TTC549 (cell line): Measurements from ENCODE around the gene AADACL4.

Experiments used
- FAIRE-seq: peaks from 2 replicates; lab custom pipeline; 2012; peaks lifted over from hg19 to GRCh38; lab: Jason Lieb, UNC

The AADACL4 gene

GRCh38 chr1:12643785-12644184, at the start of gene AADACL4:
TSS of gene AADACL4 (plus strand) at chr1:12644085. CDS start at chr1:12644547, 462 bp downstream.
- FAIRE-seq: no peak

GRCh38 chr1:12594490-12594889, 49.4 kb upstream of the AADACL4 start:
- FAIRE-seq: no peak

DNA sequence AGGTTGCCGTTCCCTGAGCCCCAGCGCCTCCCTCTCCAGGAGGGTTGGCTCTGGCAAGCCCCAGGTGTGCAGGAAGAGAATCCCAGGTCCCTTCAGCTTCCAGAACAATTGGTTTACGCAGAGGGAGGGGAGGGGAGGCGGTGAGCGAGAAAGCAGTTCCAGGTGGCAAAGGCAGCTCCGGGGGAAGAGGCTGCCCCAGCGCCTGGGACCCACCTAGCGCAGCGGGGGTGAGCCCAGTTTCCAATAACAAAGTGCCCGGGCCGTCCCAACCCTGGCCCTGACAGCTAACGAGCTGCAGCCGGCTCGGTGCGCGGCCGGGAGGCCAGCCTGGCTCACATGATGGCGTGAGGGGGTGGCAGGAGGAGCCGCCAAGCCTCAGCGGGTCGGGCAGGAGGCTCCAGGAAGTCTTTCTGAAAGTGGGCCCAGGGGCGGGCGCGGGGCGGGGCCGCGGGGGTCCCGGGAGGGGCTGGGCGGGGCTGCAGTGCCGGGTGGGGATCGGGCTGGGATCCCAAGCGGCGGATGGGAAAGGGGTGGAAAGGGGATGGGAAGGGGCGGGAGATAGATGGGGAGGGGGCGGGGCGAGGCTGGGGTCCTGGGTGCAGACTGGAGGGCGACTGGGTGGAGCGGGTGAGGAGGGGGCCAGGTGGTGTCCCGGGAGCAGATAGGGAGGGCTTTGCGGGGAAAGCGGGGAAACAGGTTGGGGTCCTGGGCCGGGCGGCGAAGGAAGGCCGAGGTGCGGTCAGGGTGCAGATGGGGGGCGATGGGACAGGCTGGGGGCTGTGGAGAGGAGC, 48.7 kb upstream of the AADACL4 start:
- FAIRE-seq: no peak

DNA sequence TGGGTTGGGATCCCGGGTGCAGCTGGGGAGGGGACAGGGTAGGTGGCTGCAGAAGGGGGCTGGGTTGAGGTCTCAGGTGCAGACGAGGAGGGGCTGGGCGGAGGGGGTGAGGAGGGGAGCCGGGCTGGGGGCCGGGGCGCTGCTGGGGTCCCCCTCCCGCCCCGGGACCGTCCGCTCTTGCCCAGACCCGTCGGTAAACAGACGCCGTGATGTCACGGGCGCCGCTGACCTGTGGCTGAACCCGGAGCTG, 48.2 kb upstream of the AADACL4 start:
- FAIRE-seq: no peak

- FAIRE-seq: no peak
These were observed 47.7 kb upstream of the AADACL4 start for GRCh38 chr1:12596007-12596821.

GRCh38 chr1:12597792-12598191, 46.1 kb upstream of the AADACL4 start:
- no peak for FAIRE-seq

DNA sequence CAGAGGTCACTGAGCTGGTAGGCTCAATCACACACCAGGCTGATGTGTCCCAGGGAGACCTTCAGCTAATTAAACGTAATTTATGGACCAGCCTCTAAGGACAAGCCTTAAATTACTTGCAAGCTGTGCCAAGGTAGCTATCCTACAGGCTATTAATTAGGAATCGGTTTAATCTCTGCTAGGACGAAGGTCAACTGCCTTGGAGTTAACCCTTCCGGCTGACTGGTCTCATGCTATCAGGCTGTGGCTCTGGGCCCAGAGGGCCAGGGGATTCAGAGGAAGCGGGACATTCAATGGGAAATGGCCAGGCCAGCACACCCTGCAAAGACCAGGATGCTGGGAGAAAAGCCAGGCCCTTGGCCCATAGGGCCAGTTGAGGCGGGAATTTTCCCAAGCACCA, 44.9 kb upstream of the AADACL4 start:
- FAIRE-seq: no peak

GRCh38 chr1:12599657-12600056, 44.2 kb upstream of the AADACL4 start:
- FAIRE-seq: no peak

- FAIRE-seq: no peak
These were observed 43.5 kb upstream of the AADACL4 start for GRCh38 chr1:12600335-12600734.

DNA sequence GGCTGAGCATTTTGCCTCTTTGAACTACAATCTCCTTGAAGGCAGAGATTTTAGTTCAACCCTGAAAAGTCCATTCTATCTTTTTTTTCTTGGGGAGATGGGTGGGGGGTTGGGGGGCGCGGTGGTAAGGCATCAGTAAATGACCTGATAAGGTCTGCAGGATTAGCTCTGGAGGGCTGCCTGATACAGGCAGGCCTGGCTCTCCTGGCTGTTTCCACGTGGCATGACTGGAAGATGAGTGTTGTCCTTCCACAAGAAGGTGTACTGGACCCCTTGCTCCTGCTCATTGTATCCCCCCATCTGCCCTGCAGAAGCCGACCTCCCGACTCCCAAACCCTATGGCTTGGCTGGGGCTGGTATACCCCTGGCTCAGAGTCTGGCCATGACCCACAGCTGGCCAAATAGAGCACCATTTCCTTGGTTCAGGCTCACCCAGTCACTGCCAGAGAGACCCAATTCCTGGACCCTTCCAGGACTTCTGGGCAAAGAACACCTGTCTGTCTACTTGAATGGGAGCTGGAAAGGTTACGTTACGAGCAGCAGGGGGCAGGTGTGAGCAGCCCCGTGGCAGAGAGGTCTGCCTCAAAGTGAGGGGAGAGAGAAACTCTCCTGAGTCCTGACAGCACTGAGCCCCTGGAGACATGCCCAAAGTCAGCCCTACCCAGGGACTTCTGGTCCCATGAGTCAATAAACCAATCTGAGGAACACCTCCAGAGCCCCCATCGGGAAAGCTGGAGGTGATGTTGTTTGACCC, 42.8 kb upstream of the AADACL4 start:
- no peak for FAIRE-seq

- FAIRE-seq: no peak
These were observed 41.9 kb upstream of the AADACL4 start for GRCh38 chr1:12601700-12602658.

DNA sequence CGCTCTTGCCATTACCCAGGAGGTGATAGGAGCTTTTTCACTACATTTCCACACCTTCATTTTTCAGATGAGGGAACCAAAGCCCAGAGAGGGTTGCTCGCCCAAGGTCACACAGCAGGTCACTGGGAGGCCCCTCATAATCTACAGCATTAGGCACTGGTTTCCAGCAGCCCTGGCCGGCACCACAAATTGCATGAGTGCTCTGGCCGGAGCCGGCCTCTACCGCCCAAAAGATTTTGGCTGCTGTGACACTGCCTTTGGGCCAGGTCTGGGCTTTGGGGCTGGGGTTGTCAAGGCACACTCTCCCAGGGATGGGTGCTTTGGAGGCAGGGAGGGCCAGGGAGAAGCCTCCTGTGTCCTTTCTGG, 41.2 kb upstream of the AADACL4 start:
- FAIRE-seq: no peak

- FAIRE-seq: no peak
These were observed 40.7 kb upstream of the AADACL4 start for GRCh38 chr1:12603224-12603623.

DNA sequence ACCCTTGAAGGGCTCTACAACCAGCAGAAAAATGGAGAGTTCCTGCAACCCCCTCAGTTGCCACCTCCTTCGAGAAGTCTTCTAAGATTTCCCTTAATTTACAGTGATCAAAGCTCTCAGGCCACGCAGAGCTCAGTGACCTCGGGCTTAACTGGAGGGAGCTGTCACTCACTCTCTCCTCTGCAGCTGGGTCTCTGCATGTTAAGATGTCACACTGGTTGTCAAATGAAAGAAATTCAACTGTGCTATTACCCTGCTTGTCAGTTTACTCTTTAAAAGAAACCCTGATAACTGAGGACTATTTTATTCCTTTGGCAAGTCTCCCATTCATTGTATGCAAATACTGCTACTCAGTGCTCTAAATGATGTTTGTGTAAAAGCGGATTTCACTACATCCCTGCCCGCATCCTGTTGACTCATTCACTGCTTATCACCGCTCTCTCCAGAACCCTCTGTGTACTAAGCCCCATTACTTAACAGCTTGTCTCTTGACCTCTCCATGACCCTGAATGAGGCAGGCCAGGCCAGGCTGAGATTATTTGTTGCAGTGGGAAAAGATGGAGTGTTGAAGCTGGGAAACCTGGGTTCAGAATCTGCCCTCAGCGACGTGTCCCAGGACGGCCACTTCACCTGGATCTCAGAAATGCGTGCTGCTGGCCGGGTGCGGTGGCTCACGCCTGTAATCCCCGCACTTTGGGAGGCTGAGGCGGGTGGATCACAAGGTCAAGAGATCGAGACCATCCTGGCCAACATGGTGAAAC, 39.6 kb upstream of the AADACL4 start:
- no peak for FAIRE-seq

DNA sequence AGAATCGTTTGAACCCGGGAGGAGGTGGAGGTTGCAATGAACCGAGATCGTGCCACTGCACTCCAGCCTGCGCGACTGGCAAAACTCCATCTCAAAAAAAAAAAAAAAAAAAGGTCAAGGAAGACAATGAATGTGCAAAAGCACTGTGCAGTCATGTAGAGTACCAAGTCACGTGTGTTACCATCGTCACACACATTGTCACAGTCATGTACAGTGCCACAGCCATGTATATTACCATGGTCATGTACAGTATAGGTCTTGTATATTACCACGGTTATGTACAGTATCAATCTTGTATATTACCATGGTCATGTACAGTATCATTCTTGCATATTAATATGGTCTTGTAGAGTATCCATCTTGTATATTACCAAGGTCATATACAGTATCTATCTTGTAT, 38.9 kb upstream of the AADACL4 start:
- FAIRE-seq: no peak

- no peak for FAIRE-seq
These were observed 36.6 kb upstream of the AADACL4 start for GRCh38 chr1:12607263-12607662.

GRCh38 chr1:12608311-12608957, 35.5 kb upstream of the AADACL4 start:
- FAIRE-seq: no peak

DNA sequence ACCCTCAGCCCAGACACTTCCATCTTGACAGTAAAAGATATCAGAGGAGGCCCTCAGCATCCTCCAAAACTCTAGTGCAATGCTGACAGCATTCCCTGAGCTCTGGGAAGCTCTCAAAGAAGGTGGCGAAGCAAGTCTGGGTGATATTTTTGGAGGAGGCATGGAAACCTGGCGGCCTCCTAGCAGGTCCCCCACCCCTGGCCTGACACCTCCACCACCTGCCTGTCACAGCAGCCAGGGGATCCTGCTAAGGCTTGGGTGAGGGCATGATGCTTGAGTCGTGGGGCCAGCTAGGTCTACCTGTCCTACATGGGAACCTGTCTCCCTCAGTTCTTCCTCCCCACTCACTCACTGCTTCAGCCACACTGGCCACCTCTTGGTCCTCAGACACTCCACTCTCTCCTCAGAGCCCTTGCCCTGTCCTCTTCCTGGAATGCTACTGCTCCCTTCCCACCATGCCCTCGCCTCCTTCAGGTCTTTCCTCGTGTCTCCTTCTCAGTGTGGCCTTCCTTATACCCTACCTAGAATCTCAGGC, 34.3 kb upstream of the AADACL4 start:
- no peak for FAIRE-seq

DNA sequence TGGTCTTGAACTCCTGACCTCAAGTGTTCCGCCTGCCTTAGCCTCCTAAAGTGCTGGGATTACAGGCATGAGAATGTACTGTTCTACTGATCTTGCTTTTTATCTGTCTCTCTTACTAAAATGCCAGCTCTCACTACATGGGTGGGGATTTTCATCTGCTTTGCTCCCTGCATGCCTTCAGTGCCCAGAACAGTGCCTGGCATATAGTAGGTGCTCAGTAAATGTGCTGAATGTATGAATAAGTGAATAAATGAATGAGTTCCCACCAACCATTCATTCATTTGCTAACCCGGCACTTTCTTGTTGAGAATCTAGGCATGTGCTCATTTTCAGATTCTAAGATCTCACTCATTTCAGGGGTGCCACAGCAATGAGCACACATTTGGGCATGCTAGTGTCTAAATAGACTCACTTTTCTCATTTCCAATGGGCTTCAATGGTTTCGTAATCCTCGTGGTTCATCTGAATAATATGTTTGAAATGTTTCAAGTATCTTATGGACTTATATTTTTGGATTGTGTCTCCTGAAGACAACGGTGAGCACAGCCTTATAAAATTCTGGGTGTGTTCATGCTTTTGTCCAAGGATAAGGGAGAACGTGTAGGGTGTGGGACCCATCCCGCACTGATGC, 33.5 kb upstream of the AADACL4 start:
- FAIRE-seq: no peak

GRCh38 chr1:12610941-12611340, 32.9 kb upstream of the AADACL4 start:
- no peak for FAIRE-seq
